Activated CD4-positive, alpha-beta memory T cell treated with anti-CD3 and anti-CD28 coated beads, Interleukin-2, amount 10 ng/mL, durations not matched to agents 7 days and 5 days (primary cell): ENCODE results near the gene PRKCH. TPM values are rescaled to one million over a fixed set of nuclear protein-coding genes. Genes with fewer than 3 reads are reported as not detected.
A peak's percentile ranks its signal among the peaks of the same experiment; 100 is the strongest.

Source experiments
- CTCF ChIA-PET: fragments of 350-600 bp; sonication (Branson Sonifier 250); formaldehyde crosslinking; loops from one replicate; lab custom pipeline; 2021; ENCODE audit warnings: antibody characterized with exemption, inconsistent platforms; lab: Charles Lee
- POLR2A ChIA-PET: fragments of 350-600 bp; sonication (Branson Sonifier 250); formaldehyde crosslinking; loops from one replicate; lab custom pipeline; 2021; ENCODE audit warnings: antibody characterized with exemption; lab: Charles Lee
- DNase-seq: peaks from one replicate; pipeline ENCODE4 v3.0.0-alpha.2; 2020
- H3K27ac Mint-ChIP-seq: one replicate; pipeline ENCODE4 v1.8.0; 2021; ENCODE audit warnings: mild to moderate bottlenecking, mixed read lengths
- H3K27me3 Mint-ChIP-seq: one replicate; pipeline ENCODE4 v1.8.0; 2021; ENCODE audit warnings: mixed read lengths
- H3K36me3 Mint-ChIP-seq: one replicate; pipeline ENCODE4 v1.8.0; 2021; ENCODE audit warnings: low read depth, mixed read lengths
- H3K4me1 Mint-ChIP-seq: one replicate; pipeline ENCODE4 v1.8.0; 2021; ENCODE audit warnings: mixed read lengths
- H3K4me3 Mint-ChIP-seq: one replicate; pipeline ENCODE4 v1.8.0; 2021; ENCODE audit warnings: mild to moderate bottlenecking, mixed read lengths
- H3K9me3 Mint-ChIP-seq: one replicate; pipeline ENCODE4 v1.8.0; 2021; ENCODE audit warnings: mixed read lengths
- total RNA-seq, 2 experiments: library from RNA; stranded (reverse); gene quantifications; one replicate each; pipeline ENCODE4 v1.2.3, GENCODE V29; 2021

PRKCH gene
- total RNA-seq, 2 experiments from 2014 or later: 186 to 195 TPM

DNA sequence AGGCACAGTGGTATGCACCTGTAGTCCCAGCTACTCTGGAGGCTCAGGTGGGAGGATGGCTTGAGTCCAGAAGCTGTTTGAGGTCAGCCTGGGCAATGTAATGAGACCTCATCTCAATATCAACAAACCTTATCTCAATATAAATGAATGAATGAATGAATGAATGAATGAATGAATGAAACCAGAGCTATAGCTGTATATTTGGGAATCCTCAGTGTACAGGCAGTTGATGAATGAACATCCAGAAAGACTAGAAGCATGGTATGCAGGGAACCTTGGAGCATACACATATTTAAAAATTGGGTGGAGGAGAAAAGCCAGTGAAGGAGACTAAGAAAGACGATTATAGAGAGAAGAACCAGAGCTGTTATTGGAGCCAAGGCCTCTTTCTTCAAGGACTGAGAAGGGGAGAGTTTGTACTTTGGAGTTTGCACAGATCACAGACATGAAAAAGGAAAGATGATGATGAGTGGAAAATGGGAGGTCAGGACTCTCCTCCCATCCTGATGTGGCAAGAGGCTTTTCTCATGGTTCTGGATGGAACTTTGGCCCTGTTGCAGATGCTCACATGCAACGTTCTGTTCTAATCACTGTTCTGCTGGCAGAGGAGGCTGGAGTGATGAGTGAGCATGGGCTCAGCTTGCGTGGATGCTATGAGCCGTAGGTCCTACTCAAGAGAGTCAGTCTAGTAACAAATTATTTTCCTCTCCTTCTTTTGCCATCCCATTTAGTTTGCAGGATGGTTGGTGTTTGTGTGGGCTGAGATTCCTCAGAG lies 114.4 kb downstream of the PRKCH start:
- POLR2A ChIA-PET: interaction anchor here (0.8 to 1.6 kb wide), 4 partner anchors 15 to 73 kb away, joined by 3 to 5 read pairs (median 3); no protein-coding TSS in a partner anchor
- Mint-ChIP-seq H3K9me3 (no peaks in the 10 kb centered on the region), H3K27ac (peak overlapping the region; percentile 8), H3K4me1 (peaks cover 85% of the 10 kb centered on the region), H3K4me3 (no peak overlapping the region), H3K27me3 (no peaks in the 10 kb centered on the region), H3K36me3 (peaks cover 48% of the 10 kb centered on the region)
- CTCF ChIA-PET: no interaction called here
- no peak for DNase-seq

GRCh38 chr14:61437381-61437780 lies 116.0 kb downstream of the PRKCH start:
- Mint-ChIP-seq H3K36me3 (peaks cover 42% of the 10 kb centered on the region), H3K4me3 (peak overlapping the region; percentile 1), H3K27me3 (no peaks in the 10 kb centered on the region), H3K27ac (peak overlapping the region; percentile 76), H3K4me1 (peaks cover 85% of the 10 kb centered on the region), H3K9me3 (no peaks in the 10 kb centered on the region)
- POLR2A ChIA-PET: interaction anchor here (0.7 to 1.6 kb wide), 3 partner anchors 15 to 47 kb away, joined by 3 to 5 read pairs (median 5); no protein-coding TSS in a partner anchor
- CTCF ChIA-PET: interaction anchor here (0.8 kb wide), 1 partner anchor 399 kb away, joined by 3 read pairs; no protein-coding TSS in a partner anchor
- DNase-seq: no peak

DNA sequence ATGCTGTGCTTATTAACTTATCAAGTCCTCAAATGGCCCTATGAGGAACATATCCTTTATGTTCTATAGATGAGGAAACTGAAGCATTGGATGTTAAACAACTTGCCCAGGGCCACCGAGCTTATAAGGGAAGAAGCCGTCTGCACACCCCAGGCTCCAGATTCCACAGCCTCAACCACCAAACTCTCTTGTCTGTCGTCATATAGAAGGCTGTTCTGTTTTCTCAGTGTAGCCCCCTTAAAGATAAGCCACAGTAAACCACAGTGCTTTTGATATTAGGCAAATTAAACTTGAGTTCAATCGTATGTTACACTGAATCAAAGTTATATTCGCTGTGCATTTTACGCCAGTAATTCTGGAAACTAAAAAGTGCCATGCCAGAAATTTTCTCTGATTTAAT lies 116.7 kb downstream of the PRKCH start:
- peaks cover 46% of the 10 kb centered on the region for H3K36me3 Mint-ChIP-seq
- no peak for DNase-seq
- no peaks in the 10 kb centered on the region for H3K9me3 Mint-ChIP-seq
- H3K27me3 Mint-ChIP-seq: no peaks in the 10 kb centered on the region
- peak overlapping the region; percentile 76 for H3K27ac Mint-ChIP-seq
- H3K4me3 Mint-ChIP-seq: no peak overlapping the region
- POLR2A ChIA-PET: interaction anchor here (1.6 kb wide), 1 partner anchor 14 kb away, joined by 5 read pairs; no protein-coding TSS in a partner anchor
- H3K4me1 Mint-ChIP-seq: peaks cover 85% of the 10 kb centered on the region
- CTCF ChIA-PET: no interaction called here

- peaks cover 45% of the 10 kb centered on the region for H3K36me3 Mint-ChIP-seq
- no peaks in the 10 kb centered on the region for H3K27me3 Mint-ChIP-seq
- H3K4me3 Mint-ChIP-seq: peak overlapping the region; percentile 19
- peaks cover 85% of the 10 kb centered on the region for H3K4me1 Mint-ChIP-seq
- DNase-seq: no peak
- CTCF ChIA-PET: interaction anchor here (0.6 kb wide), 1 partner anchor 1238 kb away, joined by 3 read pairs; no protein-coding TSS in a partner anchor
- POLR2A ChIA-PET: interaction anchor here (1.2 to 1.6 kb wide), 2 partner anchors 14 to 35 kb away, joined by 4 to 5 read pairs; no protein-coding TSS in a partner anchor
- no peaks in the 10 kb centered on the region for H3K9me3 Mint-ChIP-seq
- peak overlapping the region; percentile 76 for H3K27ac Mint-ChIP-seq
Measured at GRCh38 chr14:61438497-61438859, 117.1 kb downstream of the PRKCH start.

- H3K9me3 Mint-ChIP-seq: no peaks in the 10 kb centered on the region
- peak; percentile 58 for DNase-seq
- H3K4me3 Mint-ChIP-seq: peak overlapping the region; percentile 65
- H3K27me3 Mint-ChIP-seq: no peaks in the 10 kb centered on the region
- H3K27ac Mint-ChIP-seq: peak overlapping the region; percentile 76
- ChIA-PET CTCF (interaction anchor here (0.6 kb wide), 1 partner anchor 1237 kb away, joined by 3 read pairs; no protein-coding TSS in a partner anchor), POLR2A (interaction anchor here (1.2 to 1.6 kb wide), 2 partner anchors 13 to 36 kb away, joined by 4 to 5 read pairs; no protein-coding TSS in a partner anchor)
- H3K4me1 Mint-ChIP-seq: peaks cover 85% of the 10 kb centered on the region
- peaks cover 44% of the 10 kb centered on the region for H3K36me3 Mint-ChIP-seq
Measured at GRCh38 chr14:61438860-61439765, 117.7 kb downstream of the PRKCH start.

- H3K36me3 Mint-ChIP-seq: peaks cover 43% of the 10 kb centered on the region
- H3K27ac Mint-ChIP-seq: peak overlapping the region; percentile 76
- CTCF ChIA-PET: interaction anchor here (1.3 kb wide), 1 partner anchor 13 kb away, joined by 5 read pairs; no protein-coding TSS in a partner anchor
- POLR2A ChIA-PET: interaction anchor here (1.1 to 1.5 kb wide), 3 partner anchors 12 to 102 kb away, joined by 3 to 5 read pairs (median 4); no protein-coding TSS in a partner anchor
- H3K27me3 Mint-ChIP-seq: no peaks in the 10 kb centered on the region
- peaks cover 86% of the 10 kb centered on the region for H3K4me1 Mint-ChIP-seq
- no peaks in the 10 kb centered on the region for H3K9me3 Mint-ChIP-seq
- H3K4me3 Mint-ChIP-seq: peak overlapping the region; percentile 65
- no peak for DNase-seq
Measured at GRCh38 chr14:61439779-61440418, 118.5 kb downstream of the PRKCH start.

- Mint-ChIP-seq H3K9me3 (no peaks in the 10 kb centered on the region), H3K27me3 (no peaks in the 10 kb centered on the region), H3K4me1 (peaks cover 94% of the 10 kb centered on the region), H3K4me3 (peak overlapping the region; percentile 52), H3K27ac (peak overlapping the region; percentile 98), H3K36me3 (peaks cover 58% of the 10 kb centered on the region)
- CTCF ChIA-PET: interaction anchor here (1.0 to 1.2 kb wide), 3 partner anchors 9 to 394 kb away, joined by 3 to 4 read pairs (median 3); no protein-coding TSS in a partner anchor
- POLR2A ChIA-PET: interaction anchor here (0.6 to 3.3 kb wide), 5 partner anchors 8 to 99 kb away, joined by 3 to 19 read pairs (median 5); no protein-coding TSS in a partner anchor
- DNase-seq: no peak
Measured at GRCh38 chr14:61443481-61443880, 122.1 kb downstream of the PRKCH start.

DNA sequence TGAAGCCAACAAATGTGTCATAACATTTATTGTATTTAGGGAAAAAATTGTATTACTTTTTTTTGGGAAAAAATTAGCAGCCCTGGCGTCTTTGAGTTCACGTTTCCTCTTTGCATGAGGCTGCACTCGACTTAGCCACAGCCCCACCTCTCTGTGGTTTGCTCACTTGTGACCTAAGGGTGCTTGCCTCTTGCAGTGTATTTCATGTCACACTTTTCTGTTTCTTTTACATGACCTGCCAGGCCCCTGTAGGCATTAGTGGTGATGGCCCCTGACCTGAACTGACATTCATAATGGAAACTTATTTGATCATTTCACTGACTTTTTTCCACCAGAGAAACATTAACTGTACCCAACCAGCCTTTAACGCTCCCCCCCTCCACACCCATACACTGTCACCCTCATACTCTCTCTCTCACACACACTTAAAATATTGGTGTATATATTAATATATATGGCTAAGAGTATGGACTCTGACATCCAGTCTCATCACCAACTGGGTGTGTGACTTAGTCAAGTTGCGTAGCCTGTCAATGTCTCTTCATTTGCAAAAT lies 122.9 kb downstream of the PRKCH start:
- Mint-ChIP-seq H3K4me3 (peak overlapping the region; percentile 52), H3K27me3 (no peaks in the 10 kb centered on the region), H3K27ac (peak overlapping the region; percentile 98), H3K36me3 (peaks cover 65% of the 10 kb centered on the region), H3K9me3 (no peaks in the 10 kb centered on the region), H3K4me1 (peaks cover 94% of the 10 kb centered on the region)
- POLR2A ChIA-PET: interaction anchor here (0.6 to 3.3 kb wide), 5 partner anchors 8 to 100 kb away, joined by 3 to 19 read pairs (median 5); no protein-coding TSS in a partner anchor
- CTCF ChIA-PET: interaction anchor here (1.0 kb wide), 1 partner anchor 393 kb away, joined by 3 read pairs; no protein-coding TSS in a partner anchor
- peak; percentile 87 for DNase-seq

DNA sequence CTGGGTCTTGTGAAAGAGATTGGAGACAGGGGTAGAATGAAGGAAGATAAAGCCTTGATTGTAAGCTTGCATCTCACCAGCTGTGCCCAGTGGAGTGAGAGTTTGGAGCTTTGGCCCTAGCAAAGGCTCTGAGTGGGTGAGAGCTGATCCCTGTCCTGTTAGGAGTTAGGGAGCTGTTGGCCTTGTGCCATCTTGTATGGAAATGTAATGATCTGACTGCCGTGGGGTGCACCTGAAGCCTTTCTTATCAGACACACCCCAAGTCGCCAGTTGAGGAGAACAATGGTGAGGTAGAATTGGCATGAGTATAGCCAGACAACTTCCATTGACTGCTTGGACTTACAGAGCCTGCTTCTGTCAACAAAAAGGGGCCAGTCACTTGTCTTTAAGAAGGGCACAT lies 130.1 kb downstream of the PRKCH start:
- no peak for DNase-seq
- peaks cover 93% of the 10 kb centered on the region for H3K36me3 Mint-ChIP-seq
- ChIA-PET POLR2A (interaction anchor here (0.8 to 5.8 kb wide), 19 partner anchors 9 to 244 kb away, joined by 3 to 119 read pairs (median 5); partner anchors contain the start of genes HIF1A, PRKCH and TMEM30B), CTCF (interaction anchor here (0.7 to 3.7 kb wide), 10 partner anchors 8 to 386 kb away, joined by 3 to 12 read pairs (median 5); partner anchors contain the start of gene PRKCH)
- no peaks in the 10 kb centered on the region for H3K9me3 Mint-ChIP-seq
- H3K4me3 Mint-ChIP-seq: no peak overlapping the region
- H3K4me1 Mint-ChIP-seq: peaks cover 96% of the 10 kb centered on the region
- no peaks in the 10 kb centered on the region for H3K27me3 Mint-ChIP-seq
- H3K27ac Mint-ChIP-seq: peak overlapping the region; percentile 93

DNA sequence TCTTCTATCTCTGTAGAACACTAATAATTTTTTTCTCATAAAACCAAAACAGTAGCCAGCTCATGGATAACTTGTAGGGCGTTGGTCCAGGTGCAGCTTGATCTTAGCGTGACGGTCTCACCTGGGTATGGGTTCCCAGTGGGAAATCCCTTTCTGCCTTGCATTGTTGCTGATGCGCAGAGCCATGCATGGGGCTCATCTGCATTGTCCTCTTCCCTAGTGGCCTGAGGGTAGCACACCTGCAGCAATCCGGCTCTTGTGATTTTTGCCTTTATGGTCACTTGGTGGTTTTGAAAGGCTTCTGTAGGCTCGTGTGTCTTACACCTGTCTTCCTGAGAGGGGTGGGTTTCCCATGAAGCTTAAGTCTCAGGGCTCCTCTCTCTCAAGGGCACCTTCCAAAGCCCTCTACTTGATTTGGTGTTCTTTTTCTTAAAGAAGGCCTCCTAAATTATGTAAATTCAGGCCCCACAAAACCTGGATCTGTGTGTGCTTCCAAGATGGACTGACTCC lies 130.6 kb downstream of the PRKCH start:
- Mint-ChIP-seq H3K4me3 (peak overlapping the region; percentile 70), H3K9me3 (no peaks in the 10 kb centered on the region), H3K4me1 (peaks cover 96% of the 10 kb centered on the region), H3K27me3 (no peaks in the 10 kb centered on the region), H3K36me3 (peaks cover 93% of the 10 kb centered on the region), H3K27ac (peak overlapping the region; percentile 93)
- DNase-seq: no peak
- ChIA-PET CTCF (interaction anchor here (0.7 to 3.7 kb wide), 17 partner anchors 9 to 385 kb away, joined by 3 to 12 read pairs (median 5); partner anchors contain the start of gene PRKCH), POLR2A (interaction anchor here (0.7 to 5.8 kb wide), 23 partner anchors 9 to 244 kb away, joined by 3 to 119 read pairs (median 5); partner anchors contain the start of genes HIF1A, PRKCH and TMEM30B)

DNA sequence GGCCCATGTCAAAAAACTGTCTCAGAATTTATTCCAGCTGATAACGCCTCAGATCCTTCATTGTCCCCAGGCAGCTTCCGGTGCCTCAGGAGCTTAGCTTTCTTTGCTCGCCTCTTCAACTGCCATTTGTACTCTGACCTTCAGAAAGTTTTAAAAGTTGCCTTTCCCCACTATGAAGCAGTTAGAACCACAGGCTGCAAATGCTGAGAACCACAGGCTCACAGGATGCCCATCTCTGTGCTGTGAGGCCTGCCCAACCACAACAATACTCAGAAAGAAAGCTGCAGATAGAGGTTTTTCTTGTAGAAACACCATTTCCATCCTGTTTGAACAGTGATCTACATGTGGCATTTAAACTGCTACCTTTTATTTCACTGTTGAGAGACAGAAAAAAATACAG lies 131.1 kb downstream of the PRKCH start:
- CTCF ChIA-PET: interaction anchor here (0.8 to 3.7 kb wide), 14 partner anchors 9 to 385 kb away, joined by 3 to 12 read pairs (median 4); partner anchors contain the start of gene PRKCH
- H3K9me3 Mint-ChIP-seq: no peaks in the 10 kb centered on the region
- DNase-seq: peak; percentile 86
- peaks cover 96% of the 10 kb centered on the region for H3K4me1 Mint-ChIP-seq
- peaks cover 93% of the 10 kb centered on the region for H3K36me3 Mint-ChIP-seq
- no peaks in the 10 kb centered on the region for H3K27me3 Mint-ChIP-seq
- POLR2A ChIA-PET: interaction anchor here (0.7 to 5.8 kb wide), 21 partner anchors 10 to 243 kb away, joined by 3 to 119 read pairs (median 5); partner anchors contain the start of genes HIF1A, PRKCH and TMEM30B
- peak overlapping the region; percentile 70 for H3K4me3 Mint-ChIP-seq
- peak overlapping the region; percentile 93 for H3K27ac Mint-ChIP-seq
